KG1 (cell line): ENCODE data around the gene ANKRD11.
"Not testable (repeated sequence)": the region's sequence is repeated elsewhere in the genome, so short reads cannot be mapped to it uniquely, and the experiment has no call there.

Source experiments
- DNase-seq: peaks from one replicate; lab custom pipeline; 2025; lab: John Stamatoyannopoulos, UW

ANKRD11 gene

GRCh38 chr16:89402962-89403361 lies 87.4 kb downstream of the ANKRD11 start:
- DNase-seq = no peak

- DNase-seq = no peak
Observed at GRCh38 chr16:89401641-89402445, 88.5 kb downstream of the ANKRD11 start.

GRCh38 chr16:89401205-89401604 lies 89.2 kb downstream of the ANKRD11 start:
- DNase-seq = no peak

GRCh38 chr16:89400740-89401139 lies 89.6 kb downstream of the ANKRD11 start:
- no peak for DNase-seq

- no peak for DNase-seq
Observed at GRCh38 chr16:89398924-89399323, 91.4 kb downstream of the ANKRD11 start.

GRCh38 chr16:89397331-89397861 lies 93.0 kb downstream of the ANKRD11 start:
- DNase-seq = no peak

- DNase-seq = no peak
Observed at GRCh38 chr16:89396156-89396555, 94.2 kb downstream of the ANKRD11 start.

GRCh38 chr16:89395150-89396142 lies 94.9 kb downstream of the ANKRD11 start:
- DNase-seq = no peak

GRCh38 chr16:89393738-89394406 lies 96.5 kb downstream of the ANKRD11 start:
- no peak for DNase-seq

- DNase-seq = no peak
Observed at GRCh38 chr16:89392881-89393737, 97.3 kb downstream of the ANKRD11 start.

GRCh38 chr16:89390224-89390583 lies 100.2 kb downstream of the ANKRD11 start:
- not testable (repeated sequence) for DNase-seq

- DNase-seq = not testable (repeated sequence)
Observed at GRCh38 chr16:89389504-89390223, 100.7 kb downstream of the ANKRD11 start.

- no peak for DNase-seq
Observed at GRCh38 chr16:89388536-89388935, 101.8 kb downstream of the ANKRD11 start.

GRCh38 chr16:89386306-89387185 lies 103.8 kb downstream of the ANKRD11 start:
- DNase-seq = no peak

GRCh38 chr16:89385712-89386111 lies 104.6 kb downstream of the ANKRD11 start:
- DNase-seq = no peak

GRCh38 chr16:89384282-89384681 lies 106.1 kb downstream of the ANKRD11 start:
- DNase-seq = no peak

- DNase-seq = no peak
Observed at GRCh38 chr16:89383095-89384003, 107.0 kb downstream of the ANKRD11 start.

GRCh38 chr16:89382555-89382954 lies 107.8 kb downstream of the ANKRD11 start:
- DNase-seq = not testable (repeated sequence)
